NCI-H526 (cell line): ENCODE results near the gene MRPL4.
"Not testable (repeated sequence)": the region's sequence is repeated elsewhere in the genome, so short reads cannot be mapped to it uniquely, and the experiment has no call there.

Experiments
- DNase-seq, 2 experiments: peaks; one replicate each; lab custom pipeline; 2025; lab: John Stamatoyannopoulos, UW

MRPL4 gene

DNA sequence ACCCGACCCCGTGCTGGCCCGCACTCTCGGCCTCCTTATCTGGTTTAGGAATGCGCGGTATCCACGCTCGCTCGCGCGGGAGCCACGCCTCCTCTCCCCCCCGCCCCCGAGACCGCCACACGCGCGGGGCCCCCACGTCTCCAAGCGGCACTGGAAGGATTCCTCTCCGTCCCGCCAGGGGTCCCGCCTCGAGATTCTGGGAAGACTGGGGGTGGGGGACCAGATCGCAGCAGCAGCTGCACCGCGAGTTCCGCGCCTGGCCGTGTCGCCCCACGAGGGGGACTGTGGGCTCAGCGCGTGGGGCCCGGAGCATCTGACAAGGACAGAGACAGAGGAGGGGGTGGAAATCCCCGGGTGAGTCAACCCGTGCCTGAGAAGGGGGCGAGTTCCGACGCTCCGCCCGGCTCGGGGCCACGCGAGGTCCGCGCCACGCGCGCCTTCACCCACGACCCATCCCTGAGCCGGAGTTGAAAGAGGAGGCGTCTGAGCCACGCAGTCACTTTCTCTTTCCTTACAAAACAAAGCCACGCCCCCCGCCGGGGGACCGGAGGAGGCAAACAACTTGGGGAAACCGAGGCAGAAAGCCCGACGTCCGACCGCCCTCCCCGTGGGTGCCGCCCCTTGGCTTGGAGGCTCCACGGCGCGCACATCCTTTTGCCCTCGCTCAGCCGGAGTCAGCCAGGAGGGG, 21.7 kb upstream of the MRPL4 start:
- no peak for DNase-seq

DNA sequence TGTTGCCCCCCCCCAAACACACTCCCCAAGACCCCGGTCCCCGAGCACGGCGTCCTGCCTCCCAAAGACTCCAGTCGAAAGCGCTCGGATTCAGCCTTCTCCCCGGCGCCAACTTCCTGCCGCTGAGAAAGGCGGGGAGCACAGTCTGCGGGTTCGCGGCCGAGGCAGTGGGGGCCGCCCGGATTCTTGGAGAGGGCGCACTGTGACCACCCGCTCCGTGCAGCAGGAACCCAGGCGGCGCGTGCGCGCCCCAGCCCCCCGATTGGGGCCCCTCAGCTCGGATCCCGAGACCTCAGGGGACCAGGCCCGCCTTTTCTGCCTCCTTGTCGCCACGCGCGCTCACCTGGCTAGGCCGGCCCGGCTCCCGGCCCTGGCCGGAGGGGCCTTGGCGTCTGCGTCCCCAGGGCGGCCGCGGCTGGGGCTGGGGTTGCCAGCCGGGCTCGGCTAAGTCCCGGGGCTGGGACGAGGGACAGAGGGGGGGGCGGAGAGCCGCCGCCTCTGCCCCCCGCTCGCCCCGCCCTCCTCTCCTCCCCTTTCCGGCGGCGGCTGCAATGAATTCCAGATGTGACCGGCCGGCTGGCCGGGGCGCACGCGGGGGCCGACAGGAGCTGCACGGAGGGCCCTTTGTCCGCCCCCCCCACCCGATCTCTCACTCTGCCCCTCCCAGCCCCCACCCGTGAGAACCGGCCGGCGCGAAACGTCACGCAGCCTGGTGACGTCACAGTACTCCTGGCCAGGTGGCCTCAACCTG, 21.0 kb upstream of the MRPL4 start, which contains the start of gene S1PR2:
TSS of gene S1PR2 (minus strand) at position 471 of the 751 bp plus-strand sequence. CDS start 6,426 bp downstream, outside the sequence.
- peak in 1 of 2 experiments; percentile 76 for DNase-seq

DNA sequence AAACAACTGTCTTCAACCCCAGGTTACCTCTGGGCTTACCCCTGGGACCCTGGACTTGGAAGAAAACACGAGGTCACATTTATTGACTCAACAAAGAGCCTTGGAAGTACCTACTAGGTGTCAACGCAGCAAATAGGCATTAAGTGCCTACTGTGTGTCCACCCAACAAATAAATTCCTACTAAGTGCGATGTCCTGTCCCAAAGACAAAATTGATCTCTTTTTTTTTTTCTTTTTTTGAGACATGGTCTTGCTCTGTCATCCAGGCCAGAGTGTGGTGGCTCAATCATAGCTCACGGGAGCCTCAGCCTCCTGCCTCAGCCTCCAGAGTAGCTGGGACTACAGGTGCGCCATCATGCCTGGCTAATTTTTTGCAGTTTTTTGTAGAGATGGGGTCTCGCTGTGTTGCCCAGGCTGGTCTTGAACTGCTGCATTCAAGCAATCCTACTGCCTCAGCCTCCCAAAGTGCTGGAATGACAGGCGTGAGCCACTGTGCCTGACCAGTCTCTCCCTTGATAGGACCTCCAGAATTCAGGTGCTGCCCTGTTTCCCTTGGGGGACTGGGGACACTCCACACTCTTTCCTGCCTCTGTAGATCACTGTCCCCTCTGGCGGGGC, 20.3 kb upstream of the MRPL4 start:
- DNase-seq: no peak

DNA sequence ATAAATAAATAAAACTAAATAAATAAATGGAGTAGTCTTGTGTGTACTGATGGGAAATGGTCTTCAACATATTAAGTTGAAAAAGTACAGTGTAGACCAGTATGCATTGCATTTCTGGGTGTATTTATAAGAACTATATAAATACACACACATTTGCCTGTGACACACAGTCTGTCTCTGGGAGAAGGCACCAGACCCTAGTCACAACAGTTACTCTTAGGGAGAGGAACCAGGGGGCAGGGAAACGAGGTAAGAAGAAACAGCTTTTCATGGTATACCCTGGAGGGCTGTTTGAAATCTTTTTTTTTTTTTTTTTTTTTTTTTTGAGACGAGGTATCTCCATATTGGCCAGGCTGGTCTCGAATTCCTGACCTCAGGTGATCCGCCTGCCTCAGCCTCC, 18.1 kb upstream of the MRPL4 start:
- no peak for DNase-seq

DNA sequence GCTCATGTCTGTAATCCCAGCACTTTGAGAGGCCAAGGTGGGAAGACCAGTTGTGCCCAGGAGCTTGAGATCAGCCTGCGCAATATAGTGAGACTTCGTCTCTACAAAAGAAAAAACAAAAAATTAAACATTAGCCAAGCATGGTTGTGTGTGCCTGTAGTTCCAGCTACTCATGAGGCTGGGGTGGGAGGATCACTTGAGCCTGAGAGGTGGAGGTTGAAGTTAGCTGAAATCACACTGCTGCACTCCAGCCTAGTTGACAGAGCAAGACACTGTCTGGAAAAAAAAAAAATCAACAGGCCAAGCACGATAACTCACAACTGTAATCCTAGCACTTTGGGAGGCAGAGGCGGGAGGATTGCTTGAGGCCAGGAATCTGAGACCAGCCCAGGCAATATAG, 17.0 kb upstream of the MRPL4 start:
- DNase-seq: no peak

DNA sequence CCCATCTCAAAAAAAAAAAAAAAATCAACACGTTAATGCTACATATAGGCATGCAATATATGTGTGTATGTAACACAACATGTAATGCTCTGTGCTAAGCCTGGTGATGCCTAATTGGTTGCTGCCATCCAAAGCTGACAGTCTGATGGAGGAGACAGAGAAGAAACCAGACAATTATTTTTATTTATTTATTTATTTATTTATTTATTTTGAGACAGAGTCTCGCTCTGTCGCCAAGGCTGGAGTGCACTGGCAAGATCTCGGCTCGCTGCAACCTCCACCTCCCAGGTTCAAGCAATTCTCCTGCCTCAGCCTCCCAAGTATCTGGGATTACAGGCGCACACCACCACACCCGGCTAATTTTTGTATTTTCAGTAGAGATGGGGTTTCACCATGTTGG, 16.6 kb upstream of the MRPL4 start:
- not testable (repeated sequence) for DNase-seq

DNA sequence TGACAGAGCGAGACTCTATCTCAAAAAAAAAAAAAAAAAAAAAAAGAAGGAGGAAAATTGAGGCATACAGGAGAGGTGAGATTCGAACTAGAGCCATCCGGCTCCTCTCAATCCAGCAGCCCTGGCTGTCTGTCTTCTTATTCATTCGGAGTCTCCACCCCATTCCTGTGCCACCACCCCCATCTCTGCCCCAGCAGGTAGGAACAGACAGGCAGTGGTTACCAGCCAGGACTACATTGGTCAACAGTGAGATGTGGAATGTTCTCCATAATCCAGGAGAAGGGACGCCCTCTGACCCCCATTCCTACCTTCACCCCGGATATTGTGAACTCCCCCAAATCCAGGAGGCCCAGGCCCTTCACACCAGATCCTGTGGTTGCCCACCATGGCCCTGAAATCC, 14.3 kb upstream of the MRPL4 start:
- DNase-seq: no peak

DNA sequence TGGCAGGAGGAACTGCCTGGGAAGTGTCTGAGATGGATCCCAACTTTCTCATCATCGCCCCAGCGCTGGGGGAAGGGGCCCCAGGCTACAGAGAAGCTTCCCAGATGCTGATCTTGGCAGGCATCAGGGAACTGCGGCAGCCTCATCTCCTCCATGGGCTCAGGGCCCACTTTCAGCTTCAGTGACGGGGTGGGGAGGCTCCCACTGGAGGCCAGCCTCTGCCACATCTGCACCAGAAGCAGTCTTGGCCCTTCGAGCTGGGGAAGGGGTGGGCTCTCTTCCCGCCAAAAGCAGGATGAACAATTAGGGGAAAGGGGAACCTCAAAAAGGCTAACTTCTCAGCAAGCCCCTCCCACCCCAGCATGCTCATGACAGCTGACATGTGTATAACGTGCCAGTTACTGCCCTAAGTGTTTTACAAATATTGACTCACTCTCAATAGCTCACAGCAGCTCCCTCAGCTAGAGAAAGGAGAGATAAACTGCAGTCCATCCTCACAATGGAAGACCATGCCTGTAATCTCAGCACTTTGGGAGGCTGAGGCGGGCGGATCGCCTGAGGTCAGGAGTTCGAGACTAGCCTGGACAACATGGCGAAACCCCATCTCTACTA, 13.7 kb upstream of the MRPL4 start:
- peak in 1 of 2 experiments; percentile 23 for DNase-seq

DNA sequence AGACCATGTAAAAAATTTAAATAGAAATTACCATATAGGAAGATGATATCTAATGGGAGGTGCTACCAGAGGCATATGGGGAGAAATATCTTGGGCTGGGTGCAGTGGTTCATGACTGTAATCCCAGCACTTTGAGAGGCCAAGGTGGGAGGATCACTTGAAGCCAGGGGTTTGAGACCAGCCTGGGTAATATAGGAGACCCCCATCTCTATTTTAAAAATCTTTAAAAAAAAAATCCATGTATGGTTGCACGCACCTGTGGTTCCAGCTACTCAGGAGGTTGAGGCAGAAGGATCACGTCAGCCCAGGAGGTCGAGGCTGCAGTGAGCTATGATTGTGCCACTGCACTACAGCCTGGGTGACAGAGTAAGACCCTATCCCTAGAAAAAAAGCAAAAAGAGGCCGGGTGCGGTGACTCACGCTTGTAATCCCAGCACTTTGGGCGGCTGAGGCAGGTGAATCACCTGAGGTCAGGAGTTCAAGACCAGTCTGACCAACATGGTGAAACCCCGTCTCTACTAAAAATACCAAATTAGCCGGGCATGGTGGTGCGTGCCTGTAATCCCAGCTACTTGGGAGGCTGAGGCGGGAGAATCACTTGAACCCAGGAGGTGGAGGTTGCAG, 10.1 kb upstream of the MRPL4 start:
- DNase-seq: not testable (repeated sequence)

DNA sequence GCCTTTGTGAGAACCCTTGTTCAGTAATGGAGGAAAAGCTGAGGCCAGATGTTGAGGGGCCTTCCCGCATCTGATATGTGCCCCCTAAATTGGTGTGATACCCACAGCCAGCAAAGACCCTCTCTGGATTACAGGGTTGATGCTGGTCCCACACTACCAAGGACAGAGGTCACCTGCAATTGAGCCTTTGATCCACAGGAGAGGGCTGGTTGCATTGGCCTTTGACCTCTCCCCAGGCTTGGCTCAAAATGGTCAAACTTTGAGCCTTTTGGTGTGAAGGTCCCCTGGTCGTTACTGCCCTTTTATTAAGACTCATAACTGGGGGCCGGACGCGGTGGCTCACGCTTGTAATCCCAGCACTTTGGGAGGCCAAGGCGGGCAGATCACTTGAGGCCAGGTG, 8.4 kb upstream of the MRPL4 start:
- no peak for DNase-seq

DNA sequence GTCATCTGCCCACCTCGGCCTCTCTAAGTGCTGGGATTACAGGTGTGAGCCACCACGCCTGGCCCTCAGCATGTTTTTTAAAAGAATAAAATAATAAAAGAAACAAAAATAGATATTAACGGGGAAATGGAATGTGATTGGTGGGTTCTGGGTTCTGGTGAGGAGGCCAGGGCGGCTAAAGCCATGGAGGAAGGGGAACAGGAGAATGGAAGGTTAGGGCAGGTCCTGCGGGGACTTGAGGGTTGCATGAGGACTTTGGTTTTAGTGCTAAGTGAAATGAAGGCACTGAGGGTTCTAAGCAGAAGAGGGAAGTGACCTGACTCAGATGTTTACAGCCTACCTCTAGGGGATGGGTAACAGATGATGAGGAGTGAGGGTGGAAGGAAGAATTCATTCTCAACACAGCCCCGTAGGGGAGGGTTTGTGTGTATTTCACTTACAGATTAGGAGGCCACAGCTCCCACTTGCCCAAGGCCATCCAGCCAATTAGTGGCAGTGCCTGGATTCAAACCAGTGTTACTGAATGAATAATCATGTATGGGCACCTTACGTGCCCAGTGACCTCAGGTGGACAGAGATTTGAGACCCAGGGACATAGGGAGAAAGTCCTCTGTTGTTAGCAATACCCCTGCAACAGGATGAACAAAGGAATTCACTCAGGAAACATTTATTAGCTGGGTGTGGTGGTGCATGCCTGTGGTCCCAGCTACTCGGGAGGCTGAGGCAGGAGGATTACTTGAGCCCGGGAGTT, 6.7 kb upstream of the MRPL4 start:
- no peak for DNase-seq

DNA sequence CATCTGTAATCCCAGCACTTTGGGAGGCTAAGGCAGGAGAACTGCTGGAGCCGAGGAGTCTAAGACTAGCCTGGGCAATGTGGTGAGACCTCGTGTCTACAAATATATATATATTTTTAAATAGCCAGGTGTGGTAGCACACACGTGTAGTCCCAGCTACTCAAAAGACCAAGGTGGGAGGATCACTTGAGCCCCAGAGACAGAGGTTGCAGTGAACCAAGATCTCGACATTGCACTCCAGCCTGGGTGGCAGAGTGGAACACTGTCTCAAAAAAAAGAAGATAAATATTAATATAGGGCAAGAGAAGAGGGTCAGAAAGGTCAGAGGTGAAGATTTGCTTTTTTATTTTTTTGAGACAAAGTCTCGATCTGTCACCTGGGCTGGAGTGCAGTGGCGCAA, 5.5 kb upstream of the MRPL4 start:
- DNase-seq: no peak

DNA sequence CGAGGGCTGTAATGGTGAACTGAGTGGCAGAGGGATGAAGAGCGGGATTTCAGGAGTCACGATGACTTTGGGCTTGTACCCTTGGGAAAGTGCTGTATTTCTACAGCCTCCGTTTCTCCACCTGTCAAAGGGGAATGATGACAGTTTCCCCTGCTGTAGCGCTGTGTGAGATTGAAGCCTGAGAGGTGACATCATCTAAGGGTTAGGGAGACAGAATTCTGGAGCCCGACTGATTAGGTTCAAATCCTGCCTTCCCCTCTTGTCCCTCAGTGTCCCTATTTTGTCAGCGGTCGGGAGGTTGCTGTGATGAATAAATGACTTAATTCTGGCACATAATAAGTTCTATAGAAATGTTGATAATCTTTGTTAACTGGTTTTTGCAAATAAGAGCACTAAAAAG, 693 bp downstream of the MRPL4 start:
- no peak for DNase-seq

DNA sequence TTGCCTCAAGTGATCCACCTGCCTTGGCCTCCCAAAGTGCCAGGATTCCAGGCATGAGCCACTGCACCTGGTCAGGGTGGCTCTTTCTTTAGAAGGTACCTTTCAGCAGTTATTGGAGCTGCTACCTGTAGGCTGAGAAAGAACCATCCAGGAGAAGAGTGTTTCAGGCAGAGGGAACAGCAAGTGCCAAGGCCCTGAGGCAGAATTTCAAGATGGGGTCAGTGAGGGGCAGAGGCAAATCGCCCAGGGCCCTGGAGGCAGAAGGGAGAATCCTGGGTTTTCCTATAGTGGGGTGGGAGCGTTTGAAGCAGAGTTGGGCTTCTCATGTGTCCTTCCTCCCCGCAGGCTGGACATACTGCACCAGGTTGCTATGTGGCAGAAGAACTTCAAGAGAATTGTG, 2.2 kb downstream of the MRPL4 start:
- DNase-seq: no peak

DNA sequence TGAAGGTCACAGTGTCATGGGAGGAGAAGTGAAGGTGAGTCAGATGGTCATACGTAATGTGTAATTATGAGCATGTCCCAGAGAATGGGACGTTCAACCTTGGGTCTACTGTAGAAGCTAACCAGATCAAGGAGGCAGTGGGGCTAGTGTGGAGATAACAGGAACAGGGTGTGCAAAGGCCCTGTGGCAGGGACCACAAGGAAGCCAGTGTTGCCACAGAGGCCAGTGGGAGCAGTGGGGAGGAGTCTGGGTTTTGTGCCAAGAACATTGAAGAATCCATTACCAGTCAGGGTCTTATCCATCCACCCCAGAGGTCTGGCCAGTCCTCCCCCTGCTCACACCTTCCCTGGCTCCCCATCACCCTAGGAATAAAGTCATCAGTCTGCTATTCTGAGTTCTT, 3.3 kb downstream of the MRPL4 start:
- DNase-seq: no peak

DNA sequence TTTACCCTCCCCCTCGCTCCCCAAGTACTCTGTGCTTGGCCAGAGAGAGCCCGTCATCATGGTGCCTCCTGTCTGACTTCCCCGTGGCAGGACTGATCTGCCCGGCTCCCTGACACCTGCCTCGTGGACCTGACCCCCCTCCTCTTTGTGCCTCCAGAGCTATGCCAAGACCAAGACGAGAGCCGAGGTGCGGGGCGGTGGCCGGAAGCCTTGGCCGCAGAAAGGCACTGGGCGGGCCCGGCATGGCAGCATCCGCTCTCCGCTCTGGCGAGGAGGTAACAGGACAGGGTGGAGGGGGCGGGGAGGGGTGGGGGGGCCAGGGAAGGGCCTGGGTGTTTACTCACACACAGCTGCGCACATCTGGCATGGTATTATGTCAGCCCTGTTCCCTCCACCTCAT, 4.5 kb downstream of the MRPL4 start:
- no peak for DNase-seq

DNA sequence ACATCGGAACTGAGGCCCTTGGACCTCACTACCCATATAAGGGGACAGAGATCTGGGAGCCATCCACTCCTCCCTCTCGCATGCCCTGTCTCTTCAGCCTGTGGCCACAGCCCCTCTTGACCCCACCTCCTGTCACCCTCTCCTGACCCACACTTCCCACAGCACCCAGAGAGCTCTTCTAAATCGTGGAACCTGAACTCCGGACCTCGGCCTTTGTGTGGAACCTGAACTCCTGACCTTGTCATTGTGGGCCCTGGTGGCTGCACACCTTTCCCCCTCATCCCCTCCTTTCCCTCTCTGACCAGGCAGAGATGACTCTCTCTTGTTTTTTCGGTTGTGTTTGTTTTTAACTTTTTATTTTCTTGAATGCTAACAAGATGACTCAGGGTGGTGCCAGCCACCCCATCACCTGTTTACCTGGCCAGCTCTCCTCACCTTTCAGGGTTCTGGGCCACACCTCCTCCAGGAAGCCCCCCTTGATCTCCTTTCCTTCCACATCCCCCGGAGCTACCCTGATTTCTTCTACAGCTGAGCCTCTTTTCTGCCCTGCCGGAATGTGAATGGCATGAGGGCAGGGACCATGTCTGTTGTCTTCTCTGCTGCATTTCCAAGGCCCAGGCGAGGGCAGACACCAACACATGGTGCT, 5.1 kb downstream of the MRPL4 start:
- DNase-seq: no peak

DNA sequence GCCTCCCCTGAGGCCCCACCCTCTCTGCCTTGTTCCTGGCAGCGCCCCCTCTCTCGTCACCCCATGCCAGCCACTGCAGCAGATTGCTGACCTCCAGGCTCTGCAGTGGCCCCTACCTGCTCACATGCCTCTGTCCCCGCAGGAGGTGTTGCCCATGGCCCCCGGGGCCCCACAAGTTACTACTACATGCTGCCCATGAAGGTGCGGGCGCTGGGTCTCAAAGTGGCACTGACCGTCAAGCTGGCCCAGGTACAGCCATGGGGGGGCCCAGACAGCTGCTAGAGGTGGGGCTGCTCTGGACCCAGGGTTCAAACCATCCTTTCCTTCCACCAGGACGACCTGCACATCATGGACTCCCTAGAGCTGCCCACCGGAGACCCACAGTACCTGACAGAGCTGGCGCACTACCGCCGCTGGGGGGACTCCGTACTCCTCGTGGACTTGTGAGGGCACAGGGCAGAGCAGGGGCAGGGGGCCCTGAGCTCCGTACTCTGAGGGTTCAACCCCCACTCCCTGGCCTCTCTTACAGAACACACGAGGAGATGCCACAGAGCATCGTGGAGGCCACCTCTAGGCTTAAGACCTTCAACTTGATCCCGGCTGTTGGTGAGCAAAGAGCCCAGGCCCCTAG, 6.2 kb downstream of the MRPL4 start:
- no peak for DNase-seq

DNA sequence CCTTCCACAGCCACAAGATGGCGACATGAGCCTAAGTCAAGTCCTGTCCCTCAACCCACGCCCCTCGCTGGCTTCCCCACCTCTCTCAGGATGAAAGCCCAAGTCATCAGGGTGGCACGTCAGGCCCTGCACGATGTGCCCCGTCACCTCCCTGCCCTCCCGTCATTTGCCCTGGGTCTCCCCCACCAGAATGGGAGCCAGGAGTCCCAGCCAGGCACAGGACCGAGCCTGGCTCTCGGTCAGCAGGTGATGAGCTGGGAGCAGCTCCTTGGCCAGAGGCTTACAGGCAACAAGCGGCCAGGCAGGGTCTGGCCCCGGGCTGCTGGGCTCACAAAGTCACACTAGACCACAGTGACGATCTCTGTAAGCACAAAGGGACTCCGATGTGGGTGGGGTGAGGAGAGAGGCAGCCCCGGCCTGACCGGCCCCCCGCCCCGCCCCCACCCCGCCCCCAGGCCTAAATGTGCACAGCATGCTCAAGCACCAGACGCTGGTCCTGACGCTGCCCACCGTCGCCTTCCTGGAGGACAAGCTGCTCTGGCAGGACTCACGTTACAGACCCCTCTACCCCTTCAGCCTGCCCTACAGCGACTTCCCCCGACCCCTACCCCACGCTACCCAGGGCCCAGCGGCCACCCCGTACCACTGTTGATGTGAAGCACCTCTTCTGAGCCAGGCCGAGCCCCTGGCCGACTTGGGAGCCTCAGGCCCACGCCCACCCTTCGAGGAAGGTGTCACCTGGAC, 7.3 kb downstream of the MRPL4 start:
- DNase-seq: peak; percentile 39 to 83

DNA sequence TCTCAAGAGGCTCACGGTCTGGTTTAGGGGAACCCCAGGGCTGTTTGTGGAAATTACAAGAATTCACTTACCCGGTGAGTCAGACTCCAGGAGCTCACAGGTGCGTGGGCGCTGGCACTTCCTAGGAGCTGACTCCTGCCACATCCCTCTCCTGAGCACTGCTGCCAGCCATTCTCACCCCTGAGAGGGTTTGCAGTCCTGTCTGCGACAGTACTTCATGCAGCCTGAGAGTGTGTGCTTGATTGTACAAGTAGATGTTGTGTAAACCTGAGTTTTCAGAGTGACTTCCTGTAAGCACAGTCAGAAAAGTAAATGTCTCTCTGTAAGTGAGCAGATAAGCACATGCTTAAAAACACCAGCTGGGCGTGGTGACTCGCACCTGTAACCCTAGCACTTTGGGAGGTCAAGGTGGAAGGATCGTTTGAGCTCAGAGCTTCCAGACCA, 8.1 kb downstream of the MRPL4 start:
- DNase-seq: no peak
